ENCODE results near the gene DNASE1L1. TPM values are rescaled to one million over a fixed set of nuclear protein-coding genes. Genes with fewer than 3 reads are reported as not detected.

The DNASE1L1 gene
- total RNA-seq, 2 experiments from 2014 or later, result 9.4 to 10.3 TPM

DNA sequence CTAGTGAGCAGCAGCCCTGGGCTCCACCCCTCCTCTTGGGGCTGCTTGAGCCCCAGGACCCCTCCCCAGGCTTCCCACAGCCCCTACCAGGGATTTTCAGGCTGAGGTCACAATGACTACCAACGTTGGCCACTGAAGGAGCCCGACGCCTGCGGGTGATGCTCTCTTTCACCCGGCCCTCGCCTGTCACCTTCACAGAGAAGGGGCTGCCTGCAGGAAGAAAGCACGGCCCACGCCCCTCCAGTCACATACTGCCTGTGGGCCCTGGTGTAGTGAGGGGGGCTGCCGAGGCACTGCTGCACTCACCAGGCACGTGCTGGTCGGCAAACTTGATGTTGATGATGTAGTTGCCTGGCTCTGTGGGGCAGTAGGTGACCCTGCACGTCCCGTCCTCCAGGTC is 56.6 kb downstream of the DNASE1L1 start:
- POLR2A ChIA-PET, result no interaction called here
- Mint-ChIP-seq H3K4me3 (no peak overlapping the region), H3K36me3 (ENCODE audit: low read depth) (peaks cover 28% of the 10 kb centered on the region)

GRCh38 chrX:154352012-154352401 is 57.0 kb downstream of the DNASE1L1 start:
- H3K27ac Mint-ChIP-seq, result peak overlapping the region; percentile 79
- TF ChIP-seq CTCF (IDR thresholded peaks at IDR 0.05), result no peak
- H3K4me1 Mint-ChIP-seq (ENCODE audit: low read depth), result peaks cover 46% of the 10 kb centered on the region
- no peak overlapping the region for H3K4me3 Mint-ChIP-seq
- H3K36me3 Mint-ChIP-seq (ENCODE audit: low read depth), result peaks cover 30% of the 10 kb centered on the region
- H3K27me3 Mint-ChIP-seq, result no peaks in the 10 kb centered on the region
- intact Hi-C loops (cut with micrococcal nuclease), result no loop called here
- ChIA-PET POLR2A (no interaction called here), CTCF (no interaction called here)
- ATAC-seq, result no peak
- no peaks in the 10 kb centered on the region for H3K9me3 Mint-ChIP-seq
- DNase-seq, result no peak

More for the DNA sequence above, 56.6 kb downstream of the DNASE1L1 start:
- Mint-ChIP-seq H3K27ac (peak overlapping the region; percentile 46), H3K4me1 (ENCODE audit: low read depth) (peaks cover 44% of the 10 kb centered on the region), H3K9me3 (no peaks in the 10 kb centered on the region), H3K27me3 (no peaks in the 10 kb centered on the region)
- TF ChIP-seq CTCF (IDR thresholded peaks at IDR 0.05), result no peak
- intact Hi-C loops (cut with micrococcal nuclease), result no loop called here
- ATAC-seq (no peak), DNase-seq (no peak)
- CTCF ChIA-PET, result no interaction called here

Small RNAs within 50 kb of the gene (microRNA-seq; reads per million reads assigned to microRNA genes)
- not detected for gene MIR6858 (ENCODE audit: borderline microRNAs expressed, borderline replicate concordance)

Other genes starting within 250 kb of the DNASE1L1 start
- gene OPN1MW, start 226.7 kb downstream of the DNASE1L1 start, total RNA-seq, result not detected
- gene OPN1MW2, start 189.5 kb downstream of the DNASE1L1 start, total RNA-seq, result not detected
- gene OPN1MW3, start 151.7 kb downstream of the DNASE1L1 start, total RNA-seq, result not detected
- gene TEX28, start 114.1 kb downstream of the DNASE1L1 start, total RNA-seq, result not detected
- gene TKTL1, start 113.5 kb downstream of the DNASE1L1 start, total RNA-seq, result 1 to 10 TPM in 1 of 2 experiments, under 1 TPM in 1; 0.67 to 1.0 TPM
- 1,000 to 10,000 TPM; 1,057 to 1,091 TPM for gene FLNA, start 34.6 kb downstream of the DNASE1L1 start, total RNA-seq
- 10 to 100 TPM; 92.4 to 96.6 TPM for gene EMD, start 30.0 kb downstream of the DNASE1L1 start, total RNA-seq
- gene RPL10, start 10.9 kb downstream of the DNASE1L1 start, total RNA-seq, result 1,000 to 10,000 TPM; 3,574 to 3,675 TPM
- 10 to 100 TPM; 49.8 to 53.4 TPM for gene TAFAZZIN, start 2.3 kb upstream of the DNASE1L1 start, total RNA-seq
- gene ATP6AP1, start 19.4 kb upstream of the DNASE1L1 start, total RNA-seq, result 10 to 100 TPM; 21.3 to 22.5 TPM
- 10 to 100 TPM; 76.5 TPM for gene GDI1, start 27.9 kb upstream of the DNASE1L1 start, total RNA-seq
- 10 to 100 TPM; 43.6 to 47.5 TPM for gene FAM50A, start 34.9 kb upstream of the DNASE1L1 start, total RNA-seq
- 10 to 100 TPM; 36.5 to 40.5 TPM for gene PLXNA3, start 49.0 kb upstream of the DNASE1L1 start, total RNA-seq
- gene LAGE3, start 70.0 kb upstream of the DNASE1L1 start, total RNA-seq, result 10 to 100 TPM; 49.8 to 50.1 TPM
- gene UBL4A, start 77.4 kb upstream of the DNASE1L1 start, total RNA-seq, result 10 to 100 TPM; 46.5 to 47.6 TPM
- 10 to 100 TPM; 13.2 to 14.1 TPM for gene SLC10A3, start 81.4 kb upstream of the DNASE1L1 start, total RNA-seq
- 10 to 100 TPM; 27.9 to 31.9 TPM for gene FAM3A, start 107.0 kb upstream of the DNASE1L1 start, total RNA-seq
- 10 to 100 TPM; 88.4 to 92.5 TPM for gene G6PD, start 137.6 kb upstream of the DNASE1L1 start, total RNA-seq
- gene IKBKG, start 138.4 kb upstream of the DNASE1L1 start, total RNA-seq, result 10 to 100 TPM; 34.4 to 40.6 TPM
- not detected for gene CTAG1A, start 175.9 kb upstream of the DNASE1L1 start, total RNA-seq
- not detected for gene CTAG1B, start 210.0 kb upstream of the DNASE1L1 start, total RNA-seq
- gene CTAG2, start 244.3 kb upstream of the DNASE1L1 start, total RNA-seq, result not detected